Hepatocyte (in vitro differentiated cells): Measurements from ENCODE around the gene CCDC90B. TPM values are rescaled to one million over a fixed set of nuclear protein-coding genes. Genes with fewer than 3 reads are reported as not detected.

Experiments
- DNase-seq: peaks from one replicate; pipeline ENCODE4 v3.0.0-alpha.2; 2016; ENCODE audit warnings: low spot score
- H2AFZ ChIP-seq: fragments of 200-600 bp; sonication (generic); 2 replicates; pipeline ENCODE4 v1.6.0; 2016; ENCODE audit warnings: antibody characterized with exemption, mild to moderate bottlenecking
- H3K27ac ChIP-seq: fragments of 200-600 bp; sonication (generic); 2 replicates; pipeline ENCODE4 v1.5.1; 2016; ENCODE audit warnings: mild to moderate bottlenecking
- H3K27me3 ChIP-seq: fragments of 200-600 bp; sonication (generic); 2 replicates; pipeline ENCODE4 v1.6.1; 2016
- H3K36me3 ChIP-seq: fragments of 200-600 bp; sonication (generic); replicated peaks from 2 replicates; pipeline ENCODE4 v1.5.1; 2016; ENCODE audit warnings: low read depth; ENCODE audit not compliant: insufficient read depth
- H3K4me1 ChIP-seq: fragments of 200-600 bp; sonication (generic); 2 replicates; pipeline ENCODE4 v1.5.1; 2016; ENCODE audit warnings: mild to moderate bottlenecking, moderate library complexity; ENCODE audit not compliant: insufficient read depth
- H3K4me2 ChIP-seq: fragments of 200-600 bp; sonication (generic); 2 replicates; pipeline ENCODE4 v1.6.0; 2016
- H3K4me3 ChIP-seq: fragments of 200-600 bp; sonication (generic); 2 replicates; pipeline ENCODE4 v1.5.1; 2016; ENCODE audit warnings: mild to moderate bottlenecking
- H3K79me2 ChIP-seq: fragments of 200-600 bp; sonication (generic); 2 replicates; pipeline ENCODE4 v1.6.0; 2017; ENCODE audit warnings: mild to moderate bottlenecking
- H3K9me2 ChIP-seq: fragments of 200-600 bp; sonication (generic); replicated peaks from 2 replicates; pipeline ENCODE4 v1.6.0; 2017; ENCODE audit warnings: mild to moderate bottlenecking; ENCODE audit not compliant: insufficient read depth
- H3K9me3 ChIP-seq: fragments of 200-600 bp; sonication (generic); 2 replicates; pipeline ENCODE4 v1.5.1; 2016; ENCODE audit warnings: low read depth, mild to moderate bottlenecking
- H4K20me1 ChIP-seq: fragments of 200-600 bp; sonication (generic); 2 replicates; pipeline ENCODE4 v1.6.0; 2016; ENCODE audit warnings: mild to moderate bottlenecking; ENCODE audit not compliant: insufficient read depth, poor library complexity, severe bottlenecking
- EZH2 ChIP-seq: fragments of 200-600 bp; sonication (generic); IDR thresholded peaks from 2 replicates; pipeline ENCODE4 v1.6.1; 2016; ENCODE audit warnings: antibody characterized with exemption, mild to moderate bottlenecking, borderline replicate concordance
- EZH2phosphoT487 ChIP-seq: fragments of 200-600 bp; sonication (generic); IDR thresholded peaks from one replicate; pipeline ENCODE4 v1.6.1; 2018; ENCODE audit warnings: antibody characterized with exemption, mild to moderate bottlenecking, low read depth, moderate library complexity; ENCODE audit not compliant: unreplicated experiment, severe bottlenecking
- WGBS: methylation state at CpG from one replicate; pipeline ENCODE4 v1.1.6; 2016; ENCODE audit warnings: low lambda C conversion rate; ENCODE audit errors: missing lambda C conversion rate; 5-methylcytosine and 5-hydroxymethylcytosine counted together
- polyA plus RNA-seq: library from polyadenylated mRNA; unstranded; fragments of >200 nt; fragmentation: Nextera tagmentation; extraction: Ambion mirVana; gene quantifications from 2 replicates; pipeline ENCODE4 v1.2.1, GENCODE V29; 2016
- small RNA-seq: library from RNA; depleted of rRNA; stranded (forward); fragments of <200 nt; gene quantifications from one replicate; pipeline ENCODE3, GENCODE V24; 2014
- total RNA-seq: library from RNA; depleted of rRNA; stranded (reverse); fragments of >200 nt; gene quantifications from 2 replicates; pipeline ENCODE4 v1.2.3, GENCODE V29; 2014
- TF ChIP-seq, protein P1 (sequence below): fragments of 200-600 bp; sonication (generic); IDR thresholded peaks from 2 replicates; pipeline ENCODE4 v1.5.1; 2016; ENCODE audit warnings: antibody characterized with exemption, mild to moderate bottlenecking; ENCODE audit not compliant: poor library complexity

The CCDC90B gene
- total and polyA plus RNA-seq, 2 experiments from 2014 or later, result 42.4 to 47.8 TPM

DNA sequence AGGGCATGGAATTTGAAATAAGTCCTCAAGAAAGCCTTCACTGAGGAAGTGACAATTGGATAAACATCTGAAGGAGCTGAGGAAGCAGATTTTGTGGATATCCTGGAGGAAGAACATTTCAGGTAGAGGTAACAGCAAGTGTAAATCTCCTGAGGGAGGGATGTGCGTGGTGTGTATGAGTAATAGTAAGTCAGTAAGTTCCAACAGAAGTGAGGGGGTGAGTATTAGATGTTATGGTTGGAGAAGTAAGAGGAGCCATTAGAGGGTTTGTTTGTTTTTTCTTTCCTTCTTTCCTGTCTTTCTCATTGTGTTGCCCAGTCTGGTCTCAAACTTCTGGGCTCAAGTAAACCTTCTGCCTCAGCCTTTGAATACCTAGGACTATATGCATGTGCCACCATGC is 63.7 kb downstream of the CCDC90B start:
- Histone ChIP-seq H3K4me1 (no peaks in the 10 kb centered on the region), H3K36me3 (no peaks in the 10 kb centered on the region), H3K9me2 (no peaks in the 10 kb centered on the region), H3K4me2 (no peak overlapping the region), H3K9me3 (no peaks in the 10 kb centered on the region), H4K20me1 (no peaks in the 10 kb centered on the region), H3K79me2 (no peaks in the 10 kb centered on the region), H2AFZ (no peak overlapping the region), H3K27me3 (no peaks in the 10 kb centered on the region), H3K27ac (no peak overlapping the region), H3K4me3 (no peak overlapping the region)
- no peak for DNase-seq
- 92% methylated on average over 1 of the region's 1 CpG for WGBS
- TF ChIP-seq, protein P1, sequence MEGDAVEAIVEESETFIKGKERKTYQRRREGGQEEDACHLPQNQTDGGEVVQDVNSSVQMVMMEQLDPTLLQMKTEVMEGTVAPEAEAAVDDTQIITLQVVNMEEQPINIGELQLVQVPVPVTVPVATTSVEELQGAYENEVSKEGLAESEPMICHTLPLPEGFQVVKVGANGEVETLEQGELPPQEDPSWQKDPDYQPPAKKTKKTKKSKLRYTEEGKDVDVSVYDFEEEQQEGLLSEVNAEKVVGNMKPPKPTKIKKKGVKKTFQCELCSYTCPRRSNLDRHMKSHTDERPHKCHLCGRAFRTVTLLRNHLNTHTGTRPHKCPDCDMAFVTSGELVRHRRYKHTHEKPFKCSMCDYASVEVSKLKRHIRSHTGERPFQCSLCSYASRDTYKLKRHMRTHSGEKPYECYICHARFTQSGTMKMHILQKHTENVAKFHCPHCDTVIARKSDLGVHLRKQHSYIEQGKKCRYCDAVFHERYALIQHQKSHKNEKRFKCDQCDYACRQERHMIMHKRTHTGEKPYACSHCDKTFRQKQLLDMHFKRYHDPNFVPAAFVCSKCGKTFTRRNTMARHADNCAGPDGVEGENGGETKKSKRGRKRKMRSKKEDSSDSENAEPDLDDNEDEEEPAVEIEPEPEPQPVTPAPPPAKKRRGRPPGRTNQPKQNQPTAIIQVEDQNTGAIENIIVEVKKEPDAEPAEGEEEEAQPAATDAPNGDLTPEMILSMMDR, result no peak
- TF ChIP-seq EZH2phosphoT487 (no peak), EZH2 (no peak)

DNA sequence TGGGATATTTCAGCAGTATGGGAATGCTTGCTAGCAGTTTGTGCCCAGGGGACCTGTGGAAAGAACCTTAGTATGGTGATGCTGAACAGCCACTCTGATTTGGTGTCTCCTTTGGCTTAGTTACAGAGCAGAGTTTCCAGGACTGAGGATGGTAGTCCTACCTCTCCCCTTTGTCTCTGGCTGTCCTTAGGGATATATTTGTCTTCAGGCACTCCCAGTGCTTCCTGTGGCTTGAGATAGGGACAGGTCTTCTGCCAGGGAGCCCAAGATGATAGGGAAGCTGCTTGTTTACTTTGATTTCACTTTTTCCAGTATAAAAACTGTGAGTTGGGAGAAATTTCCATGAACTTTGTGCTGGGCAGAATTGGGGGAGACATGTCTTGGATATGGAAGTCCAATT is 64.5 kb downstream of the CCDC90B start:
- no peaks in the 10 kb centered on the region for H3K9me2 ChIP-seq
- TF ChIP-seq EZH2phosphoT487 (no peak), EZH2 (no peak)
- no peaks in the 10 kb centered on the region for H4K20me1 ChIP-seq
- H3K4me3 ChIP-seq, result no peak overlapping the region
- no peaks in the 10 kb centered on the region for H3K79me2 ChIP-seq
- H3K4me1 ChIP-seq, result no peaks in the 10 kb centered on the region
- H3K27ac ChIP-seq, result no peak overlapping the region
- H3K36me3 ChIP-seq, result no peaks in the 10 kb centered on the region
- H3K9me3 ChIP-seq, result no peaks in the 10 kb centered on the region
- H3K27me3 ChIP-seq, result no peaks in the 10 kb centered on the region
- H2AFZ ChIP-seq, result no peak overlapping the region
- no peak overlapping the region for H3K4me2 ChIP-seq
- no peak for DNase-seq

DNA sequence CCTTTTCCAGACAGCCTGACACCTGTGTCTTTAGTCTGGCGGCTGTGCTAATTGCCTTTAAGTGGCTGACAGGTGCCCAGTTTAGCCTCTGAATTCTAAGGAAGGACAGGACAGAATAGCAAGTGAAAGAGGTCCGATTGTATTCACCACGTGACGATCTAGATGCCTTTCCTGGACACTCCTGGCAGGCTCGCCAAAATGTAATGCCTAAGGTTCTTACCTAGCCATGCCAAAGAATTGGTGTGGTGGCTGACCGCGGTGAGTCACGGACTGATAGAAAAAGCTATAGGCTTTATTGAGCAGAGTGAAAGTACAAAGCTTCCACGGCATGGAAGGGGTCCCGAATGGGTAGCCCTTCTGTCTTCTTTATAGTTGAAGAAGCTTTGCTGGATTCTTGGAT is 65.9 kb downstream of the CCDC90B start:
- no peak for DNase-seq
- no peak overlapping the region for H3K4me2 ChIP-seq
- no peaks in the 10 kb centered on the region for H3K27me3 ChIP-seq
- TF ChIP-seq EZH2 (no peak), EZH2phosphoT487 (no peak)
- TF ChIP-seq, protein P1, result no peak
- no peaks in the 10 kb centered on the region for H3K9me3 ChIP-seq
- H3K4me1 ChIP-seq, result no peaks in the 10 kb centered on the region
- no peaks in the 10 kb centered on the region for H3K9me2 ChIP-seq
- H3K27ac ChIP-seq, result no peak overlapping the region
- H4K20me1 ChIP-seq, result no peaks in the 10 kb centered on the region
- H3K36me3 ChIP-seq, result no peaks in the 10 kb centered on the region
- no peak overlapping the region for H2AFZ ChIP-seq
- H3K4me3 ChIP-seq, result no peak overlapping the region
- 87% methylated on average over 10 of the region's 10 CpGs for WGBS
- H3K79me2 ChIP-seq, result no peaks in the 10 kb centered on the region

DNA sequence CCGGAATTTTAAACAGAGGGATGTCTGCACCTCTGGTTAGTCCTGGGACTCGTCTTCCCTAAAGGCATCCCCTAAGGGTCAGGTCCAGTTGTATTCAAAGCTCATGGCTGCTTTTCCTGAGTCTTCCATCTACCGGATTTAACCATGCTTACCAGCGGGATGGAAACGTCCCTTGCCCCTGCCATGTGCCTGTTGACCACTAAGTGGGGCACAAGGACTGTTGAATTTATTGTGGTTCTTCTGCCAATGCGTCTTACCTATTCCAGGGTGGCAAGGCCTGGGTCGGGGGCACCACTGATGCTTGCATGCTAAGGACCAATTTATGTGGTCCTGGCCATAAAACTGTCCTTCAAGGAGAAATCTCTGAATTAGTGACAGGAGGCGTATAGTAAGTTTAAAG is 67.1 kb downstream of the CCDC90B start:
- Histone ChIP-seq H3K4me3 (no peak overlapping the region), H3K79me2 (no peaks in the 10 kb centered on the region), H2AFZ (no peak overlapping the region), H3K27ac (no peak overlapping the region), H3K36me3 (no peaks in the 10 kb centered on the region), H3K9me3 (no peaks in the 10 kb centered on the region), H3K9me2 (no peaks in the 10 kb centered on the region), H3K4me1 (no peaks in the 10 kb centered on the region), H3K27me3 (no peaks in the 10 kb centered on the region), H4K20me1 (no peaks in the 10 kb centered on the region), H3K4me2 (no peak overlapping the region)
- TF ChIP-seq EZH2, result no peak
- TF ChIP-seq EZH2phosphoT487, result no peak
- TF ChIP-seq, protein P1, result peak; percentile 9
- 69% methylated on average over 8 of the region's 8 CpGs for WGBS
- peak; percentile 5 for DNase-seq

Small RNA genes lying within 50 kb of the gene (small RNA-seq; reads per million reads assigned to genes)
- not detected for gene AP000873.5

Other genes with a start within 250 kb of the CCDC90B start
- gene RAB30, start 214.5 kb downstream of the CCDC90B start, total RNA-seq, result 10.2 and 10.5 TPM in 2 replicates
- gene RAB30, start 214.5 kb downstream of the CCDC90B start, polyA plus RNA-seq, result 2.5 and 2.6 TPM in 2 replicates
- 52.3 and 60.4 TPM in 2 replicates for gene PCF11, start 129.2 kb downstream of the CCDC90B start, total RNA-seq
- 15.2 TPM in 2 replicates for gene PCF11, start 129.2 kb downstream of the CCDC90B start, polyA plus RNA-seq
- 8.3 and 9.2 TPM in 2 replicates for gene ANKRD42, start 92.7 kb downstream of the CCDC90B start, total RNA-seq
- gene ANKRD42, start 92.7 kb downstream of the CCDC90B start, polyA plus RNA-seq, result 9.5 and 9.7 TPM in 2 replicates